Liver (tissue), 9 donors: ENCODE measurements around the gene CPNE1. TPM values are rescaled to one million over a fixed set of nuclear protein-coding genes. Genes with fewer than 3 reads are reported as not detected.

Experiments
- DNase-seq: peaks from one replicate; pipeline ENCODE4 v3.0.0-alpha.2; 2017; ENCODE audit warnings: low spot score
- H3K27ac ChIP-seq, 2 donors: one replicate each; pipeline ENCODE4 v1.7.0; 2013; ENCODE audit warnings: inconsistent platforms in 2 of 2, low read length in 2 of 2, control low read depth in 1 of 2, low read depth in 1 of 2, mild to moderate bottlenecking in 1 of 2
- H3K27me3 ChIP-seq, 4 donors: one replicate each; pipeline versions ENCODE4 v1.6.1 to v1.7.0; 2013; ENCODE audit warnings: low read length in 3 of 4, inconsistent platforms in 1 of 4, mild to moderate bottlenecking in 1 of 4, moderate library complexity in 1 of 4; ENCODE audit not compliant: control insufficient read depth in 4 of 4, insufficient read depth in 4 of 4
- H3K36me3 ChIP-seq, 4 donors: one replicate each; pipeline versions ENCODE4 v1.6.1 to v1.7.0; 2013; ENCODE audit warnings: low read length in 3 of 4, mild to moderate bottlenecking in 3 of 4, low read depth in 1 of 4, moderate library complexity in 1 of 4; ENCODE audit not compliant: control insufficient read depth in 4 of 4, insufficient read depth in 3 of 4
- H3K4me1 ChIP-seq, 4 donors: one replicate each; pipeline versions ENCODE4 v1.6.1 to v1.7.0; 2013; ENCODE audit warnings: low read length in 3 of 4, mild to moderate bottlenecking in 3 of 4, moderate library complexity in 1 of 4; ENCODE audit not compliant: control insufficient read depth in 4 of 4, insufficient read depth in 4 of 4
- H3K4me3 ChIP-seq, 3 donors: one replicate each; pipeline versions ENCODE4 v1.6.1 to v1.7.0; 2013; ENCODE audit warnings: low read length in 3 of 3, control low read depth in 1 of 3, low read depth in 1 of 3, mild to moderate bottlenecking in 1 of 3
- H3K9ac ChIP-seq, 2 donors: one replicate each; pipeline ENCODE4 v1.7.0; 2013; ENCODE audit warnings: low read length in 2 of 2, mild to moderate bottlenecking in 2 of 2, moderate library complexity in 2 of 2, control low read depth in 1 of 2, low read depth in 1 of 2
- H3K9me3 ChIP-seq, 4 donors: one replicate each; pipeline versions ENCODE4 v1.6.1 to v1.7.0; 2013; ENCODE audit warnings: low read length in 3 of 4; ENCODE audit not compliant: control insufficient read depth in 4 of 4
- ATF3 ChIP-seq: IDR thresholded peaks from 2 replicates; pipeline ENCODE4 v1.6.1; 2016; ENCODE audit warnings: antibody characterized with exemption
- CTCF ChIP-seq: fragments of 150-350 bp; IDR thresholded peaks from 2 replicates; pipeline ENCODE4 v1.5.1; 2017; ENCODE audit warnings: improper control_type of control experiment, low read depth, low read length; ENCODE audit not compliant: missing input control
- EGR1 ChIP-seq, 2 donors: IDR thresholded peaks; 2 replicates each; pipeline ENCODE4 v1.6.1; 2016 to 2018; ENCODE audit warnings: antibody characterized with exemption in 2 of 2, low read depth in 2 of 2
- FOXA1 ChIP-seq: IDR thresholded peaks from 2 replicates; pipeline ENCODE4 v1.6.1; 2016; ENCODE audit warnings: antibody characterized with exemption
- FOXA2 ChIP-seq: IDR thresholded peaks from 2 replicates; pipeline ENCODE4 v1.6.1; 2016; ENCODE audit warnings: antibody characterized with exemption
- GABPA ChIP-seq, 2 donors: IDR thresholded peaks in 1 of 2; conservative IDR thresholded peaks in 1 of 2; 2 replicates each; pipeline ENCODE4 v1.6.1; 2016; ENCODE audit warnings: antibody characterized with exemption in 2 of 2, mild to moderate bottlenecking in 1 of 2, moderate library complexity in 1 of 2
- HNF4A ChIP-seq, 2 donors: conservative IDR thresholded peaks; 2 replicates each; pipeline ENCODE4 v1.6.1; 2016; ENCODE audit warnings: antibody characterized with exemption in 2 of 2, mild to moderate bottlenecking in 2 of 2
- HNF4G ChIP-seq: IDR thresholded peaks from 2 replicates; pipeline ENCODE4 v1.6.1; 2016; ENCODE audit warnings: antibody characterized with exemption
- JUND ChIP-seq, 2 donors: IDR thresholded peaks; 2 replicates each; pipeline ENCODE4 v1.6.1; 2016; ENCODE audit warnings: antibody characterized with exemption in 2 of 2
- MAX ChIP-seq: IDR thresholded peaks from 2 replicates; pipeline ENCODE4 v1.6.1; 2016; ENCODE audit warnings: antibody characterized with exemption
- NR2F2 ChIP-seq: IDR thresholded peaks from 2 replicates; pipeline ENCODE4 v1.6.1; 2016; ENCODE audit warnings: antibody characterized with exemption
- RAD21 ChIP-seq, 2 donors: IDR thresholded peaks; 2 replicates each; pipeline ENCODE4 v1.6.1; 2016; ENCODE audit warnings: antibody characterized with exemption in 2 of 2, mild to moderate bottlenecking in 2 of 2
- REST ChIP-seq: IDR thresholded peaks from 2 replicates; pipeline ENCODE4 v1.6.1; 2016; ENCODE audit warnings: antibody characterized with exemption, mild to moderate bottlenecking
- RXRA ChIP-seq, 2 donors: IDR thresholded peaks; 2 replicates each; pipeline ENCODE4 v1.6.1; 2017 to 2018; ENCODE audit warnings: antibody characterized with exemption in 2 of 2, mild to moderate bottlenecking in 1 of 2
- SP1 ChIP-seq: IDR thresholded peaks from 2 replicates; pipeline ENCODE4 v1.6.1; 2018; ENCODE audit warnings: antibody characterized with exemption, mild to moderate bottlenecking
- TAF1 ChIP-seq: conservative IDR thresholded peaks from 2 replicates; pipeline ENCODE4 v1.6.1; 2016; ENCODE audit warnings: antibody characterized with exemption, mild to moderate bottlenecking
- ZBTB33 ChIP-seq: IDR thresholded peaks from 2 replicates; pipeline ENCODE4 v1.6.1; 2016; ENCODE audit warnings: antibody characterized with exemption
- WGBS: extraction: QIAGEN DNeasy Blood & Tissue Kit; methylation state at CpG from one replicate; pipeline ENCODE4 v1.1.7; 2013; 5-methylcytosine and 5-hydroxymethylcytosine counted together
- polyA plus RNA-seq, 2 donors: library from polyadenylated mRNA; stranded (reverse) in 1 of 2; unstranded in 1 of 2; fragments of 200-250 nt in 1 of 2; fragments of >200 nt in 1 of 2; fragmentation: Nextera tagmentation in 1 of 2; extraction: Ambion mirVana in 1 of 2; gene quantifications; one replicate each; pipeline versions ENCODE4 v1.2.1 to v1.2.3, GENCODE V29; 2013 to 2015
- total RNA-seq, 2 donors: library from RNA; depleted of rRNA; stranded (reverse); fragments of >200 nt; gene quantifications; one replicate each; pipeline ENCODE4 v1.2.3, GENCODE V29; 2014
- donor health status: healthy.
- donor health status: healthy.
- donor health status: healthy.
- donor health status: healthy.
- donor health status: healthy.

Gene CPNE1
- total and polyA plus RNA-seq, 4 donors, result 25.5 to 55.4 (median 50.5) TPM

- TF ChIP-seq RXRA (IDR thresholded peaks at IDR 0.05), result no peak
- no peak for TF ChIP-seq HNF4A (conservative IDR thresholded peaks at IDR 0.05)
- TF ChIP-seq HNF4G, result no peak
- no peak for TF ChIP-seq MAX
- no peak for TF ChIP-seq EGR1 (IDR thresholded peaks at IDR 0.05; ENCODE audit: low read depth in 2 of 2)
- no peak for TF ChIP-seq TAF1
- no peak for TF ChIP-seq JUND (IDR thresholded peaks at IDR 0.05)
- TF ChIP-seq ATF3, result no peak
- TF ChIP-seq CTCF, result no peak
- no peak for TF ChIP-seq GABPA (IDR thresholded peaks at IDR 0.05 in 1 of 2, conservative IDR thresholded peaks at IDR 0.05 in 1 of 2)
- no peak for TF ChIP-seq NR2F2
- 85% methylated on average over 4 of the region's 4 CpGs for WGBS
- Histone ChIP-seq H3K36me3 (peaks cover 4 to 15% (median 9%) of the 10 kb centered on the region in 4 donors), H3K27me3 (no peaks in the 10 kb centered on the region), H3K9me3 (no peaks in the 10 kb centered on the region), H3K4me3 (no peak overlapping the region), H3K4me1 (peaks cover 0 to 14% (median 5%) of the 10 kb centered on the region in 4 donors), H3K9ac (no peak overlapping the region), H3K27ac (no peak overlapping the region)
- no peak for DNase-seq
Observed at GRCh38 chr20:35635652-35636051, 29.0 kb downstream of the CPNE1 start.

GRCh38 chr20:35632539-35633115, 32.1 kb downstream of the CPNE1 start:
- no peak overlapping the region for H3K27ac ChIP-seq
- DNase-seq, result no peak
- TF ChIP-seq FOXA1 (no peak), RXRA (IDR thresholded peaks at IDR 0.05) (no peak), RAD21 (IDR thresholded peaks at IDR 0.05) (no peak), REST (no peak), HNF4G (no peak), SP1 (no peak), JUND (IDR thresholded peaks at IDR 0.05) (no peak), FOXA2 (no peak), NR2F2 (no peak), HNF4A (conservative IDR thresholded peaks at IDR 0.05) (no peak), EGR1 (IDR thresholded peaks at IDR 0.05; ENCODE audit: low read depth in 2 of 2) (no peak), ZBTB33 (no peak), GABPA (IDR thresholded peaks at IDR 0.05 in 1 of 2, conservative IDR thresholded peaks at IDR 0.05 in 1 of 2) (no peak), TAF1 (no peak)
- peaks cover 0 to 18% (median 9%) of the 10 kb centered on the region in 4 donors for H3K4me1 ChIP-seq
- no peak overlapping the region for H3K4me3 ChIP-seq
- H3K9ac ChIP-seq, result no peak overlapping the region
- no peaks in the 10 kb centered on the region for H3K27me3 ChIP-seq
- 91% methylated on average over 13 of the region's 13 CpGs for WGBS
- H3K9me3 ChIP-seq, result no peaks in the 10 kb centered on the region
- peaks cover 4 to 34% (median 21%) of the 10 kb centered on the region in 4 donors for H3K36me3 ChIP-seq
